HG03565 (cell line): ENCODE measurements around the gene ARCN1.

Experiments used
- ATAC-seq: cut with Tn5 transposase; IDR thresholded peaks from one replicate; pipeline ENCODE4 v1.9.1; 2021; ENCODE audit warnings: mild to moderate bottlenecking, moderate library complexity; ENCODE audit not compliant: unreplicated experiment

The ARCN1 gene

GRCh38 chr11:118634431-118635236, 62.4 kb downstream of the ARCN1 start:
- no peak for ATAC-seq

GRCh38 chr11:118635237-118635591, 63.0 kb downstream of the ARCN1 start:
- ATAC-seq: no peak

GRCh38 chr11:118635642-118636041, 63.4 kb downstream of the ARCN1 start:
- ATAC-seq: no peak

GRCh38 chr11:118636569-118637290, 64.5 kb downstream of the ARCN1 start:
- no peak for ATAC-seq

GRCh38 chr11:118638726-118639125, 66.5 kb downstream of the ARCN1 start:
- no peak for ATAC-seq

GRCh38 chr11:118639899-118640298, 67.7 kb downstream of the ARCN1 start:
- ATAC-seq: no peak

- ATAC-seq: no peak
Measured at GRCh38 chr11:118640332-118641154, 68.3 kb downstream of the ARCN1 start.

- ATAC-seq: no peak
Measured at GRCh38 chr11:118641397-118642019, 69.3 kb downstream of the ARCN1 start.

GRCh38 chr11:118643142-118643994, 71.2 kb downstream of the ARCN1 start:
- ATAC-seq: no peak

GRCh38 chr11:118643995-118644345, 71.8 kb downstream of the ARCN1 start:
- no peak for ATAC-seq

GRCh38 chr11:118644496-118644895, 72.3 kb downstream of the ARCN1 start:
- no peak for ATAC-seq

- no peak for ATAC-seq
Measured at GRCh38 chr11:118645066-118645715, 73.0 kb downstream of the ARCN1 start.

GRCh38 chr11:118646393-118646792, 74.2 kb downstream of the ARCN1 start:
- ATAC-seq: no peak

- ATAC-seq: no peak
Measured at GRCh38 chr11:118648291-118648690, 76.1 kb downstream of the ARCN1 start.

- no peak for ATAC-seq
Measured at GRCh38 chr11:118649941-118650340, 77.7 kb downstream of the ARCN1 start.

GRCh38 chr11:118650366-118650765, 78.2 kb downstream of the ARCN1 start:
- no peak for ATAC-seq

- ATAC-seq: no peak
Measured at GRCh38 chr11:118651820-118652219, 79.6 kb downstream of the ARCN1 start.
